Lung (tissue), 12 donors: ENCODE measurements around the gene RSL1D1. TPM values are rescaled to one million over a fixed set of nuclear protein-coding genes. Genes with fewer than 3 reads are reported as not detected.

ENCODE experiments used
- ATAC-seq: fragments of 200-7000 bp; cut with Tn5 transposase; one replicate; pipeline ENCODE4 v1.9.1; 2020; ENCODE audit warnings: moderate number of reproducible peaks; ENCODE audit not compliant: insufficient read depth, low FRiP score
- DNase-seq, 3 donors: peaks; one replicate each; pipeline ENCODE4 v3.0.0-alpha.2; 2013 to 2017
- H3K27ac ChIP-seq, 2 donors: one replicate each; pipeline ENCODE4 v1.5.1; 2013; ENCODE audit warnings: mild to moderate bottlenecking in 2 of 2, moderate library complexity in 2 of 2, control low read depth in 1 of 2, inconsistent platforms in 1 of 2, low read depth in 1 of 2, low read length in 1 of 2
- H3K27me3 ChIP-seq, 3 donors: one replicate each; pipeline ENCODE4 v1.5.1; 2013; ENCODE audit warnings: low read length in 2 of 3; ENCODE audit not compliant: control insufficient read depth in 3 of 3, insufficient read depth in 3 of 3
- H3K36me3 ChIP-seq, 4 donors: one replicate each; pipeline ENCODE4 v1.5.1; 2013; ENCODE audit warnings: low read length in 4 of 4, mild to moderate bottlenecking in 1 of 4, moderate library complexity in 1 of 4; ENCODE audit not compliant: control insufficient read depth in 4 of 4, insufficient read depth in 4 of 4
- H3K4me1 ChIP-seq, 5 donors: one replicate each; pipeline ENCODE4 v1.5.1; 2013; ENCODE audit warnings: low read length in 5 of 5, mild to moderate bottlenecking in 2 of 5, moderate library complexity in 1 of 5; ENCODE audit not compliant: control insufficient read depth in 5 of 5, insufficient read depth in 5 of 5
- H3K4me3 ChIP-seq: one replicate; pipeline ENCODE4 v1.5.1; 2013; ENCODE audit warnings: mild to moderate bottlenecking, control low read depth, moderate library complexity
- H3K9ac ChIP-seq, 2 donors: one replicate each; pipeline ENCODE4 v1.5.1; 2013; ENCODE audit warnings: low read length in 2 of 2, control low read depth in 1 of 2; ENCODE audit not compliant: insufficient read depth in 1 of 2
- H3K9me3 ChIP-seq, 4 donors: one replicate each; pipeline ENCODE4 v1.5.1; 2013; ENCODE audit warnings: low read length in 3 of 4, mild to moderate bottlenecking in 1 of 4, moderate library complexity in 1 of 4; ENCODE audit not compliant: control insufficient read depth in 4 of 4, insufficient read depth in 3 of 4
- CTCF ChIP-seq: IDR thresholded peaks from 2 replicates; pipeline ENCODE4 v1.5.1; 2012; ENCODE audit warnings: mild to moderate bottlenecking; ENCODE audit errors: control extremely low read depth, extremely low read depth
- WGBS, 2 donors: extraction: QIAGEN DNeasy Blood & Tissue Kit; methylation state at CpG; one replicate each; pipeline ENCODE4 v1.1.7; 2013; 5-methylcytosine and 5-hydroxymethylcytosine counted together
- polyA plus RNA-seq, 2 donors: library from polyadenylated mRNA; stranded (reverse); fragments of 200-250 nt; gene quantifications; one replicate each; pipeline ENCODE4 v1.2.1, GENCODE V29; 2013
- total RNA-seq, 2 donors: library from RNA; depleted of rRNA in 1 of 2; stranded (reverse); fragments of >200 nt in 1 of 2; gene quantifications; one replicate each; pipeline ENCODE4 v1.2.1, GENCODE V29; 2014 to 2021
- donor health status: control.
- donor health status: control.
- donor health status: Bipolar disorder and iron deficiency.
- donor health status: healthy.
- donor health status: DM: yes; HTN: yes; CAD: no.

The RSL1D1 gene
- total and polyA plus RNA-seq, 4 donors, result 68.5 to 206 (median 89.9) TPM

- H3K4me3 ChIP-seq, result no peak overlapping the region
- 42 to 75% methylated on average over 11 to 14 of the region's 14 CpGs for WGBS, 2 donors
- peaks cover 0 to 6% (median 0%) of the 10 kb centered on the region in 4 donors for H3K36me3 ChIP-seq
- no peak for DNase-seq
- no peak for ATAC-seq
- TF ChIP-seq CTCF, result no peak
- no peak overlapping the region for H3K9ac ChIP-seq
- peaks cover 13 to 36% (median 18%) of the 10 kb centered on the region in 5 donors for H3K4me1 ChIP-seq
- no peak overlapping the region for H3K27ac ChIP-seq
- H3K27me3 ChIP-seq, result no peaks in the 10 kb centered on the region
- no peaks in the 10 kb centered on the region for H3K9me3 ChIP-seq
Measured at GRCh38 chr16:11799509-11800381, 51.6 kb downstream of the RSL1D1 start.

- peaks cover 14 to 42% (median 18%) of the 10 kb centered on the region in 5 donors for H3K4me1 ChIP-seq
- H3K4me3 ChIP-seq, result no peak overlapping the region
- H3K36me3 ChIP-seq, result peaks cover 0 to 11% (median 0%) of the 10 kb centered on the region in 4 donors
- DNase-seq (no peak), ATAC-seq (no peak)
- H3K9me3 ChIP-seq, result no peaks in the 10 kb centered on the region
- H3K27ac ChIP-seq, result peak overlapping the region in 1 of 2 donors; percentile 32
- no peak overlapping the region for H3K9ac ChIP-seq
- no peaks in the 10 kb centered on the region for H3K27me3 ChIP-seq
- 90 to 96% methylated on average over 10 of the region's 10 CpGs for WGBS, 2 donors
- no peak for TF ChIP-seq CTCF
Measured at GRCh38 chr16:11799017-11799381, 52.3 kb downstream of the RSL1D1 start.

GRCh38 chr16:11797957-11798299 lies 53.4 kb downstream of the RSL1D1 start:
- no peak for TF ChIP-seq CTCF
- Histone ChIP-seq H3K9me3 (no peaks in the 10 kb centered on the region), H3K27ac (peak overlapping the region; percentile 97 to 98), H3K27me3 (no peaks in the 10 kb centered on the region), H3K4me3 (peak overlapping the region; percentile 52), H3K9ac (peak overlapping the region; percentile 86 to 97), H3K36me3 (peaks cover 0 to 16% (median under 1%) of the 10 kb centered on the region in 4 donors), H3K4me1 (peaks cover 17 to 52% (median 20%) of the 10 kb centered on the region in 5 donors)
- WGBS, 2 donors, result 0 to 2% methylated on average over 7 of the region's 7 CpGs
- peak in 2 of 3 donors; percentile 26 to 49 for DNase-seq
- no peak for ATAC-seq
